GM12878 (cell line): ENCODE data around the gene MSH5. TPM values are rescaled to one million over a fixed set of nuclear protein-coding genes. Genes with fewer than 3 reads are reported as not detected.

Experiments
- ATF2 ChIP-seq: IDR thresholded peaks from 2 replicates; pipeline ENCODE4 v1.6.1; 2012; ENCODE audit warnings: low read length, inconsistent platforms
- BCL3 ChIP-seq: IDR thresholded peaks from 2 replicates; pipeline ENCODE4 v1.6.1; 2011; ENCODE audit warnings: borderline replicate concordance, low read depth, mild to moderate bottlenecking, moderate library complexity, low read length; ENCODE audit not compliant: insufficient read depth, poor library complexity, severe bottlenecking
- CREB1 ChIP-seq: IDR thresholded peaks from 2 replicates; pipeline ENCODE4 v1.6.1; 2012; ENCODE audit warnings: low read depth, mild to moderate bottlenecking, inconsistent platforms
- E2F4 ChIP-seq: IDR thresholded peaks from 2 replicates; pipeline ENCODE4 v1.6.1; 2012; ENCODE audit warnings: low read depth, low read length, improper control_type of control experiment
- FOXK2 ChIP-seq: fragments of 450-650 bp; IDR thresholded peaks from 2 replicates; pipeline ENCODE4 v1.6.1; 2017; ENCODE audit warnings: mild to moderate bottlenecking, moderate library complexity
- GABPA ChIP-seq: IDR thresholded peaks from 2 replicates; pipeline ENCODE4 v1.6.1; 2014; ENCODE audit warnings: antibody characterized with exemption, low read depth, mild to moderate bottlenecking, inconsistent platforms
- HDGF ChIP-seq: fragments of 450-650 bp; IDR thresholded peaks from 2 replicates; pipeline ENCODE4 v1.6.1; 2016; ENCODE audit warnings: antibody characterized with exemption
- IKZF1 ChIP-seq: fragments of 450-650 bp; conservative IDR thresholded peaks from 2 replicates; pipeline ENCODE4 v1.6.1; 2017; ENCODE audit warnings: antibody characterized with exemption, mild to moderate bottlenecking
- MYC ChIP-seq: IDR thresholded peaks from 2 replicates; pipeline ENCODE4 v1.6.1; 2011; ENCODE audit warnings: mild to moderate bottlenecking, low read length, moderate library complexity, inconsistent platforms; ENCODE audit not compliant: insufficient read depth, insufficient replicate concordance, insufficient read length, severe bottlenecking
- NFYB ChIP-seq: IDR thresholded peaks from 2 replicates; pipeline ENCODE4 v1.6.1; 2011; ENCODE audit warnings: low read depth, mild to moderate bottlenecking, low read length, improper control_type of control experiment, moderate library complexity; ENCODE audit not compliant: insufficient read depth
- PBX3 ChIP-seq: IDR thresholded peaks from 2 replicates; pipeline ENCODE4 v1.6.1; 2011; ENCODE audit warnings: mild to moderate bottlenecking, low read depth, low read length, moderate library complexity; ENCODE audit not compliant: insufficient replicate concordance
- RBBP5 ChIP-seq: fragments of 200-600 bp; sonication (generic); conservative IDR thresholded peaks from 2 replicates; pipeline ENCODE4 v1.6.1; 2016
- SMARCA5 ChIP-seq: fragments of 450-650 bp; IDR thresholded peaks from 2 replicates; pipeline ENCODE4 v1.6.1; 2017; ENCODE audit warnings: mild to moderate bottlenecking
- TCF12 ChIP-seq: IDR thresholded peaks from 2 replicates; pipeline ENCODE4 v1.6.1; 2011; ENCODE audit warnings: low read depth, mild to moderate bottlenecking, low read length
- WRNIP1 ChIP-seq: IDR thresholded peaks from 2 replicates; pipeline ENCODE4 v1.6.1; 2011; ENCODE audit warnings: low read depth, low read length, improper control_type of control experiment, borderline replicate concordance
- ZBED1 ChIP-seq: IDR thresholded peaks from 2 replicates; pipeline ENCODE4 v1.6.1; 2016; ENCODE audit warnings: borderline replicate concordance
- ZNF24 ChIP-seq: fragments of 450-650 bp; IDR thresholded peaks from 2 replicates; pipeline ENCODE4 v1.6.1; 2017; ENCODE audit warnings: antibody characterized with exemption, mild to moderate bottlenecking
- ZNF274 ChIP-seq: IDR thresholded peaks from one replicate; pipeline ENCODE4 v1.8.0; 2011; ENCODE audit not compliant: insufficient read length, insufficient read depth
- ZNF592 ChIP-seq: fragments of 450-650 bp; IDR thresholded peaks from 2 replicates; pipeline ENCODE4 v1.6.1; 2017; ENCODE audit warnings: mild to moderate bottlenecking, moderate library complexity
- ZSCAN29 ChIP-seq: fragments of 450-650 bp; IDR thresholded peaks from 2 replicates; pipeline ENCODE4 v1.6.1; 2017; ENCODE audit warnings: mild to moderate bottlenecking, moderate library complexity
- ZZZ3 ChIP-seq: IDR thresholded peaks from 2 replicates; pipeline ENCODE4 v1.6.1; 2011; ENCODE audit warnings: low read depth; ENCODE audit not compliant: control insufficient read depth, insufficient read length
- polyA plus RNA-seq, 11 experiments: library from polyadenylated mRNA; depleted of rRNA in 4 of 11; unstranded in 6 of 11; stranded (reverse) in 5 of 11; fragments of >200 nt; fragmentation: Nextera tagmentation in 4 of 11; fragmentation: Illumina TruSeq in 1 of 11; extraction: Ambion mirVana in 4 of 11; extraction: Trizol in 1 of 11; gene quantifications; 1 replicate in 1 of 11; 2 replicates in 10 of 11; pipeline versions ENCODE4 v1.2.1 to v1.2.3, GENCODE V29; 2011 to 2016; ENCODE audit warnings: inconsistent platforms in 2 of 11, missing spikeins in 2 of 11, low read depth in 1 of 11
- total RNA-seq, 4 experiments: library from RNA; depleted of rRNA in 3 of 4; stranded (reverse); fragments of >200 nt in 3 of 4; fragmentation: Illumina TruSeq in 1 of 4; extraction: Trizol in 1 of 4; gene quantifications; 2 replicates each; pipeline versions ENCODE4 v1.2.1 to v1.2.3, GENCODE V29; 2013 to 2021

The MSH5 gene
- total and polyA plus RNA-seq, 10 of the 15 experiments (the other 5 are each of a cell fraction or from before 2014, with no cell fraction given): 9.1 to 52.7 (median 30.0) TPM

- TF ChIP-seq ZBED1 (no peak), SMARCA5 (peak; percentile 65; the same call in 1 of the 2 replicates), ATF2 (no peak), HDGF (peak; percentile 72; the same call in 1 of the 2 replicates), E2F4 (no peak), NFYB (no peak), FOXK2 (no peak), ZNF592 (no peak), IKZF1 (0 out of 2 replicates have a peak, but pooled peaks have one; percentile 21), ZSCAN29 (no peak), ZNF24 (no peak), TCF12 (no peak), PBX3 (peak; percentile 68), ZNF274 (no peak), CREB1 (no peak), MYC (no peak), BCL3 (no peak), RBBP5 (no peak), GABPA (no peak), ZZZ3 (no peak), WRNIP1 (no peak)
These were observed 30.0 kb downstream of the MSH5 start (continued) for GRCh38 chr6:31769684-31770371.
